ENCODE data around the gene CARD19. TPM values are rescaled to one million over a fixed set of nuclear protein-coding genes. Genes with fewer than 3 reads are reported as not detected.

Gene CARD19
- total RNA-seq, 1 experiment from 2014 or later, result 26.1 TPM

- H3K27ac Mint-ChIP-seq (ENCODE audit: unreplicated experiment), result no peak overlapping the region
- no peak overlapping the region for H3K4me3 Mint-ChIP-seq (ENCODE audit: low read depth, unreplicated experiment)
- CTCF ChIA-PET, result interaction anchor here (0.7 kb wide), 1 partner anchor 9 kb away, joined by 7 read pairs; no protein-coding TSS in a partner anchor
- DNase-seq, result no peak
- H3K27me3 Mint-ChIP-seq (ENCODE audit: unreplicated experiment), result no peaks in the 10 kb centered on the region
- peaks cover 6% of the 10 kb centered on the region for H3K36me3 Mint-ChIP-seq (ENCODE audit: insufficient read depth, unreplicated experiment)
- BruUV-seq (replicated peaks), result no TSS peak
- H3K4me1 Mint-ChIP-seq (ENCODE audit: low read depth, unreplicated experiment), result peaks cover 11% of the 10 kb centered on the region
- intact Hi-C loops (cut with micrococcal nuclease; ENCODE audit: unreplicated experiment), result no loop called here
- H3K9me3 Mint-ChIP-seq (ENCODE audit: low read depth, unreplicated experiment), result no peaks in the 10 kb centered on the region
- TF ChIP-seq CTCF (IDR thresholded peaks at IDR 0.05; ENCODE audit: unreplicated experiment), result no peak
Observed at GRCh38 chr9:93117924-93118862, 22.2 kb downstream of the CARD19 start.

GRCh38 chr9:93118863-93119702, 23.1 kb downstream of the CARD19 start:
- H3K36me3 Mint-ChIP-seq (ENCODE audit: insufficient read depth, unreplicated experiment), result peaks cover 6% of the 10 kb centered on the region
- peaks cover 11% of the 10 kb centered on the region for H3K4me1 Mint-ChIP-seq (ENCODE audit: low read depth, unreplicated experiment)
- no peaks in the 10 kb centered on the region for H3K27me3 Mint-ChIP-seq (ENCODE audit: unreplicated experiment)
- no peak overlapping the region for H3K4me3 Mint-ChIP-seq (ENCODE audit: low read depth, unreplicated experiment)
- BruUV-seq (replicated peaks), result no TSS peak
- no peaks in the 10 kb centered on the region for H3K9me3 Mint-ChIP-seq (ENCODE audit: low read depth, unreplicated experiment)
- intact Hi-C loops (cut with micrococcal nuclease; ENCODE audit: unreplicated experiment), result no loop called here
- peak overlapping the region; percentile 80 for H3K27ac Mint-ChIP-seq (ENCODE audit: unreplicated experiment)
- CTCF ChIA-PET, result interaction anchor here (0.5 to 1.3 kb wide), 6 partner anchors 10 to 116 kb away, joined by 3 to 7 read pairs (median 4); no protein-coding TSS in a partner anchor
- TF ChIP-seq CTCF (IDR thresholded peaks at IDR 0.05; ENCODE audit: unreplicated experiment), result no peak
- no peak for DNase-seq

- Mint-ChIP-seq H3K9me3 (ENCODE audit: low read depth, unreplicated experiment) (no peaks in the 10 kb centered on the region), H3K27ac (ENCODE audit: unreplicated experiment) (peak overlapping the region; percentile 80), H3K36me3 (ENCODE audit: insufficient read depth, unreplicated experiment) (peaks cover 6% of the 10 kb centered on the region), H3K27me3 (ENCODE audit: unreplicated experiment) (no peaks in the 10 kb centered on the region), H3K4me3 (ENCODE audit: low read depth, unreplicated experiment) (no peak overlapping the region), H3K4me1 (ENCODE audit: low read depth, unreplicated experiment) (peaks cover 11% of the 10 kb centered on the region)
- no peak for TF ChIP-seq CTCF (IDR thresholded peaks at IDR 0.05; ENCODE audit: unreplicated experiment)
- DNase-seq, result no peak
- CTCF ChIA-PET, result interaction anchor here (0.5 to 1.3 kb wide), 9 partner anchors 9 to 116 kb away, joined by 3 to 7 read pairs (median 3); partner anchors contain the start of gene NINJ1
- intact Hi-C loops (cut with micrococcal nuclease; ENCODE audit: unreplicated experiment), result no loop called here
- no TSS peak for BruUV-seq (replicated peaks)
Observed at GRCh38 chr9:93119703-93119952, 23.6 kb downstream of the CARD19 start.

- Mint-ChIP-seq H3K4me3 (ENCODE audit: low read depth, unreplicated experiment) (no peak overlapping the region), H3K9me3 (ENCODE audit: low read depth, unreplicated experiment) (no peaks in the 10 kb centered on the region), H3K36me3 (ENCODE audit: insufficient read depth, unreplicated experiment) (peaks cover 6% of the 10 kb centered on the region), H3K4me1 (ENCODE audit: low read depth, unreplicated experiment) (peaks cover 11% of the 10 kb centered on the region), H3K27me3 (ENCODE audit: unreplicated experiment) (no peaks in the 10 kb centered on the region), H3K27ac (ENCODE audit: unreplicated experiment) (peak overlapping the region; percentile 80)
- peak; percentile 88 for DNase-seq
- CTCF ChIA-PET, result interaction anchor here (0.5 to 1.3 kb wide), 9 partner anchors 9 to 117 kb away, joined by 3 to 7 read pairs (median 3); partner anchors contain the start of gene NINJ1
- peak; percentile 23 for TF ChIP-seq CTCF (IDR thresholded peaks at IDR 0.05; ENCODE audit: unreplicated experiment)
- intact Hi-C loops (cut with micrococcal nuclease; ENCODE audit: unreplicated experiment), result no loop called here
- BruUV-seq (replicated peaks), result no TSS peak
Observed at GRCh38 chr9:93119953-93120845, 24.2 kb downstream of the CARD19 start.
